Osteocyte (in vitro differentiated cells): ENCODE measurements around the gene NTNG1. TPM values are rescaled to one million over a fixed set of nuclear protein-coding genes. Genes with fewer than 3 reads are reported as not detected.

ENCODE experiments used
- DNase-seq: peaks from one replicate; pipeline ENCODE4 v3.0.0; 2021; ENCODE audit warnings: mixed read lengths; ENCODE audit not compliant: unreplicated experiment; ENCODE audit errors: extremely low spot score
- H3K27ac Mint-ChIP-seq: one replicate; pipeline ENCODE4 v1.8.0; 2021; ENCODE audit warnings: mild to moderate bottlenecking, mixed read lengths; ENCODE audit not compliant: unreplicated experiment
- H3K27me3 Mint-ChIP-seq: one replicate; pipeline ENCODE4 v1.8.0; 2021; ENCODE audit warnings: mixed read lengths; ENCODE audit not compliant: unreplicated experiment
- H3K36me3 Mint-ChIP-seq: one replicate; pipeline ENCODE4 v1.8.0; 2021; ENCODE audit warnings: mixed read lengths; ENCODE audit not compliant: unreplicated experiment
- H3K4me1 Mint-ChIP-seq: one replicate; pipeline ENCODE4 v1.8.0; 2021; ENCODE audit warnings: mixed read lengths; ENCODE audit not compliant: unreplicated experiment
- H3K4me3 Mint-ChIP-seq: one replicate; pipeline ENCODE4 v1.8.0; 2021; ENCODE audit warnings: mild to moderate bottlenecking, moderate library complexity, mixed read lengths; ENCODE audit not compliant: unreplicated experiment
- H3K9me3 Mint-ChIP-seq: one replicate; pipeline ENCODE4 v1.8.0; 2021; ENCODE audit warnings: mixed read lengths; ENCODE audit not compliant: unreplicated experiment
- total RNA-seq: library from RNA; stranded (reverse); gene quantifications from 2 replicates; pipeline ENCODE4 v1.2.1, GENCODE V29; 2021
- TF ChIP-seq, protein P1 (sequence below): fragments of 200-600 bp; sonication (generic); IDR thresholded peaks from 2 replicates; pipeline ENCODE4 v1.5.0; 2021; ENCODE audit warnings: antibody characterized with exemption, mild to moderate bottlenecking, moderate library complexity

Gene NTNG1
- total RNA-seq, 1 donor from 2014 or later = not detected

DNA sequence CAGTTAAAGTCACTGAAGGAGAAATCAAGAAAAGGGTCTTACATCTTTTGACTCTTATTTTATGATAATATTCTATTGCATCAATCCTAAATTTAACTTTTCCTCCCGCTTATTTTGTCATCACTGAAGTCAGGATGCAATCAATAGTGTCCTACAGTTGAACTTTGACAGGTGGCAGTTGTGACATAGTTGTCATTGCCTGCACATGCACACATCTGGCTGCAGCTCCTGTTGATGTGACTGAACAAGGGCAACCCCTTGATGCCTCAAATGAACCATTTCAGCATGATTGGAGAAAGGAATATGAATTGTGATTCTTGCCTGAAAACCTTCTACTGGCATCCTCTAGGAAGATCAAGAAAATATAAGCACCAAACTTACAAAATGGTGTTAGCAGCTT lies 157.7 kb downstream of the NTNG1 start:
- Mint-ChIP-seq H3K4me1 (no peaks in the 10 kb centered on the region), H3K9me3 (no peaks in the 10 kb centered on the region), H3K36me3 (no peaks in the 10 kb centered on the region), H3K27ac (no peak overlapping the region), H3K27me3 (no peaks in the 10 kb centered on the region), H3K4me3 (no peak overlapping the region)
- TF ChIP-seq, protein P1, sequence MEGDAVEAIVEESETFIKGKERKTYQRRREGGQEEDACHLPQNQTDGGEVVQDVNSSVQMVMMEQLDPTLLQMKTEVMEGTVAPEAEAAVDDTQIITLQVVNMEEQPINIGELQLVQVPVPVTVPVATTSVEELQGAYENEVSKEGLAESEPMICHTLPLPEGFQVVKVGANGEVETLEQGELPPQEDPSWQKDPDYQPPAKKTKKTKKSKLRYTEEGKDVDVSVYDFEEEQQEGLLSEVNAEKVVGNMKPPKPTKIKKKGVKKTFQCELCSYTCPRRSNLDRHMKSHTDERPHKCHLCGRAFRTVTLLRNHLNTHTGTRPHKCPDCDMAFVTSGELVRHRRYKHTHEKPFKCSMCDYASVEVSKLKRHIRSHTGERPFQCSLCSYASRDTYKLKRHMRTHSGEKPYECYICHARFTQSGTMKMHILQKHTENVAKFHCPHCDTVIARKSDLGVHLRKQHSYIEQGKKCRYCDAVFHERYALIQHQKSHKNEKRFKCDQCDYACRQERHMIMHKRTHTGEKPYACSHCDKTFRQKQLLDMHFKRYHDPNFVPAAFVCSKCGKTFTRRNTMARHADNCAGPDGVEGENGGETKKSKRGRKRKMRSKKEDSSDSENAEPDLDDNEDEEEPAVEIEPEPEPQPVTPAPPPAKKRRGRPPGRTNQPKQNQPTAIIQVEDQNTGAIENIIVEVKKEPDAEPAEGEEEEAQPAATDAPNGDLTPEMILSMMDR = no peak
- DNase-seq = no peak

DNA sequence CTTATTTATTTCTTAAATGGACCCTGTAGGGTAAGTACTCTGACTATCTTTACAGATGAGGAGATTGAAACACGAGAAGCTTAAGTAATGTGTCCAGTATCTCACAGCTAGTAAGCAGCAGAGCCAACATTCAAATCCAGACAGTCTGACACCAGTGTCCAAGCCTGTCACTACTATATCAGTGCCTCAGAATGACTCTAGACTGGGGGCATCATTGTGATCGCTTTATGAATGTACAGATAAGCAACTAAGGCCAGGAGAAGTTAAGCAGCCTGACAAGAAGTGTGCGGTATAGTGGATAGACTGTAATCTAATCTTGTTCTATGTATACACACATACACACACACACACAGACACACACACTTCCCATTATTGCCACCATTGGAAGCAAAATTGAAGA lies 158.7 kb downstream of the NTNG1 start:
- Mint-ChIP-seq H3K4me3 (no peak overlapping the region), H3K27me3 (no peaks in the 10 kb centered on the region), H3K36me3 (no peaks in the 10 kb centered on the region), H3K27ac (no peak overlapping the region), H3K9me3 (no peaks in the 10 kb centered on the region), H3K4me1 (no peaks in the 10 kb centered on the region)
- TF ChIP-seq, protein P1 = no peak
- no peak for DNase-seq

DNA sequence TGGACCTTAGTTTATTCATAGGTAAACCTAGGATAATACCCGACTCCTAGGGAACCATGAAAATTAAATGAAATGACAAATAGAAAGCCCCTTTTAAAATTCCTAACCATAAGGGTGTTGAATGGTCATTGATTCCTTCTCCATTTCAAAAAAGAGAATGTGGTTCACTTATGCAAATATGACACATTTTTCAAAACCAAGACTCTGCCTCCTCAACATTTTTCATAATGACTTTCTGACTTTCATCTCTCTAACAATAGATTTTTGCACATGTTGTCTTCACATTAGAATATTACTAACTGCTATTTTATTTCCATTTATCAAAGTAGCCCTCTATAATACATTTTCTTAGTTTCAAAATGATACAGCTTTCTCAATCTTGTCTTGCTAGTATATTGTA lies 169.1 kb downstream of the NTNG1 start:
- Mint-ChIP-seq H3K27ac (no peak overlapping the region), H3K36me3 (no peaks in the 10 kb centered on the region), H3K4me1 (no peaks in the 10 kb centered on the region), H3K4me3 (no peak overlapping the region), H3K9me3 (no peaks in the 10 kb centered on the region), H3K27me3 (no peaks in the 10 kb centered on the region)
- TF ChIP-seq, protein P1 = no peak
- no peak for DNase-seq

DNA sequence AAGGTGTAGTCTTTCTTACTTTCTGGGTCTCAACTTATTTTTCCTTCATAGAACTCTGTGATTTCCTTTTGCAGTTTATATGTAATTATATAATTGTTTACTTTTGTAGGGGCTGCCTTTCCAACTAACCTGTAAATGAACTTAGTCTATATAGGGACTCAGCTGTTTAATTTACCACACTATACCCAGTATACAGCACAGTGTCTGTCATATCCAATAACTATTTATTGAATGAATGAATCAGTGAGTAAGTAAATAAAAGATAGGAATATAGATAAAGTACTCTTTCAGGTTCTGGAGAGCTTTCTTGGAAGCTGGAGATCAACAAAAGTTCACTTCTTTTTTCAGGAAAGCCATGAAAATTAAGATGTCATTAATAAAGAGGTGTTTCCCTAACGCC lies 174.8 kb downstream of the NTNG1 start:
- H3K36me3 Mint-ChIP-seq = no peaks in the 10 kb centered on the region
- H3K4me1 Mint-ChIP-seq = no peaks in the 10 kb centered on the region
- no peak overlapping the region for H3K27ac Mint-ChIP-seq
- TF ChIP-seq, protein P1 = no peak
- no peaks in the 10 kb centered on the region for H3K27me3 Mint-ChIP-seq
- H3K4me3 Mint-ChIP-seq = no peak overlapping the region
- H3K9me3 Mint-ChIP-seq = no peaks in the 10 kb centered on the region
- no peak for DNase-seq

DNA sequence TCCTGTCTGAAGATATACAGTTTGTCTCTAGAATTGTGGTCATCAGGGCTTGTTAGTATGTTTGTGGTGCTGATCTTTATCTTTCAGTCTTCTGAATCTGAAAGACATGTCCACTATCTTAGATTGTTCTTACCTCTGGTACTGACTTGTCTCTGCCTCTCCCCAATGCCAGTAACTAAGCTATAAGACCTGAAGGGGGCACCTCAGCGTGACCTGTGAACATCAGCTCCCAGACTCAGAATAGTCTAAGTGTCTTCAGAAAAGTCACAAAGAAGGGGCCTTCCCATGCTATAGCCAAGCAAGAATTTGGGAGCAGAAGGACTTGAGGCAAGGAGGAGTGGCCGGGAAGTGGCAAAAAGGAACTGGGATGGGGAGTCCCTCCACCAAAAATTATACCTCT lies 178.1 kb downstream of the NTNG1 start:
- H3K4me1 Mint-ChIP-seq = no peaks in the 10 kb centered on the region
- no peaks in the 10 kb centered on the region for H3K36me3 Mint-ChIP-seq
- no peaks in the 10 kb centered on the region for H3K27me3 Mint-ChIP-seq
- TF ChIP-seq, protein P1 = no peak
- no peak for DNase-seq
- no peak overlapping the region for H3K4me3 Mint-ChIP-seq
- no peak overlapping the region for H3K27ac Mint-ChIP-seq
- no peaks in the 10 kb centered on the region for H3K9me3 Mint-ChIP-seq
